Measurements from ENCODE around the gene CERKL. TPM values are rescaled to one million over a fixed set of nuclear protein-coding genes. Genes with fewer than 3 reads are reported as not detected.

CERKL gene
- total and polyA plus RNA-seq, 2 of the 13 experiments (the other 11 are each of a cell fraction or from before 2014, with no cell fraction given) = not detected

GRCh38 chr2:181578829-181579228, 78.1 kb downstream of the CERKL start:
- FAIRE-seq (no peak), DNase-seq (ENCODE audit: low spot score) (no peak), ATAC-seq (no peak)
- no peak overlapping the region for H3K9ac ChIP-seq (ENCODE audit: insufficient read depth, low read depth, low read length)
- H3K79me2 ChIP-seq (ENCODE audit: insufficient read depth, low read length) = no peaks in the 10 kb centered on the region
- no peak overlapping the region for H3K27ac ChIP-seq (ENCODE audit: extremely low read length, insufficient read depth, low read length)
- 29% methylated on average over 3 of the region's 3 CpGs for WGBS (ENCODE audit: low lambda C conversion rate)
- intact Hi-C loops (cut with micrococcal nuclease; ENCODE audit: unreplicated experiment) = no loop called here
- H3K4me2 ChIP-seq (ENCODE audit: low read depth, low read length) = no peak overlapping the region
- H3K36me3 ChIP-seq (replicated peaks in 1 of 2; ENCODE audit: control insufficient read depth in 1 of 2, insufficient read depth in 2 of 2, low read length in 2 of 2) = no peaks in the 10 kb centered on the region
- H4K20me1 ChIP-seq (ENCODE audit: insufficient read depth, low read length) = no peaks in the 10 kb centered on the region
- in situ Hi-C loops (cut with HindIII; ENCODE audit: extremely low pct_ligation_motif_present, low pct_unique_long_range_greater_than_20kb) = no loop called here
- ChIA-PET POLR2A (no interaction called here), CTCF (ENCODE audit: low intra/inter-chr PET ratio, low total read pairs) (no interaction called here)
- TF ChIP-seq AGO2 (optimal IDR thresholded peaks at IDR 0.05; ENCODE audit: low read depth, low read length) (no peak), ZNF282 (IDR thresholded peaks at IDR 0.05; ENCODE audit: partially characterized antibody) (no peak), ZNF10 (CRISPR knock-in tag; IDR thresholded peaks at IDR 0.05; ENCODE audit: borderline replicate concordance, low read depth) (no peak), TRIM22 (IDR thresholded peaks at IDR 0.05) (no peak), ZNF235 (CRISPR knock-in tag; IDR thresholded peaks at IDR 0.05; ENCODE audit: borderline replicate concordance) (no peak), KLF15 (CRISPR knock-in tag; IDR thresholded peaks at IDR 0.05; ENCODE audit: borderline replicate concordance) (no peak), AKAP8 (CRISPR knock-in tag; IDR thresholded peaks at IDR 0.05) (no peak), HDAC2 (CRISPR knock-in tag; IDR thresholded peaks at IDR 0.05) (no peak), ZSCAN5A (CRISPR knock-in tag; IDR thresholded peaks at IDR 0.05; ENCODE audit: borderline replicate concordance) (no peak), ZNF770 (CRISPR knock-in tag; IDR thresholded peaks at IDR 0.05) (no peak), ZNF503 (CRISPR knock-in tag; IDR thresholded peaks at IDR 0.05) (no peak), PRDM15 (CRISPR knock-in tag; IDR thresholded peaks at IDR 0.05) (no peak), KAT8 (CRISPR knock-in tag; IDR thresholded peaks at IDR 0.05) (no peak)
- no peaks in the 10 kb centered on the region for H3K4me1 ChIP-seq (ENCODE audit: insufficient read depth, low read length)
- no peaks in the 10 kb centered on the region for H3K9me3 ChIP-seq (ENCODE audit: low read length)
- BruUV-seq (replicated peaks) = no TSS peak
- no peaks in the 10 kb centered on the region for H3K27me3 ChIP-seq (ENCODE audit: control insufficient read depth in 1 of 2, insufficient read depth in 2 of 2, low read length in 2 of 2)
- no peak overlapping the region for H3K4me3 ChIP-seq (replicated peaks in 1 of 3; ENCODE audit: insufficient read depth in 1 of 3, low read depth in 2 of 3, low read length in 3 of 3)
- no peak overlapping the region for H2AFZ ChIP-seq (ENCODE audit: low read length)
